Measurements from ENCODE around the gene ATG4D. TPM values are rescaled to one million over a fixed set of nuclear protein-coding genes. Genes with fewer than 3 reads are reported as not detected.
A peak's percentile ranks its signal among the peaks of the same experiment; 100 is the strongest.

The ATG4D gene
- 8.2 and 9.2 TPM in 2 replicates for total RNA-seq (2012; rRNA removed)
- 21.8 and 22.0 TPM in 2 replicates for polyA plus RNA-seq (2012; rRNA removed)
- polyA plus RNA-seq (2012; cell fraction: cytosol; rRNA removed) = 14.2 and 23.7 TPM in 2 replicates
- polyA plus RNA-seq (2012; cell fraction: nucleus; rRNA removed; ENCODE audit: low replicate concordance) = 67.7 and 136 TPM in 2 replicates
- percentile 59 among the genes with signal in this experiment for Bru-seq, nascent RNA
- percentile 57 among the genes with signal in this experiment for BruChase-seq, experiment 1, labeled RNA remaining after a 6-hour chase
- BruChase-seq, experiment 2, labeled RNA remaining after a 2-hour chase = percentile 49 among the genes with signal in this experiment
- long read RNA-seq, transcript ATG4D-201 (10 exons, 1,949 nt) = major isoform, 11 of 35 reads
- long read RNA-seq, transcript ATG4D-204 (10 exons, 1,752 nt) = minor isoform, 5 of 35 reads
- long read RNA-seq, partial matches to known transcripts = 6 of 35 reads
- long read RNA-seq, other reads (novel, unspliced or antisense) = 11 of 35 reads

GRCh38 chr19:10543420-10544241 is at the start of gene ATG4D:
Gene ATG4D (plus strand): TSS chr19:10543904. CDS start chr19:10544091, 187 bp downstream.
- in situ Hi-C loops (cut with MboI; ENCODE audit: low sequenced_read_pairs) = no loop called here
- dilution Hi-C loops (cut with HindIII; ENCODE audit: low sequenced_read_pairs, unreplicated experiment) = no loop called here
- no peak within 1 kb of the TSS; the same call in 2 of the 3 replicates for H2BK15ac ChIP-seq (ENCODE audit: low read depth, low read length)
- peak within 1 kb of the TSS; percentile 79 to 83; a peak in 3 of 4 replicates for H4K8ac ChIP-seq (ENCODE audit: low read depth in 2 of 2, low read length in 2 of 2)
- peaks cover 13% of the 10 kb centered on the region; the same call in 1 of the 2 replicates for H3K9me1 ChIP-seq (ENCODE audit: insufficient read depth, low read length)
- CTCF ChIA-PET = no interaction called here
- peak within 1 kb of the TSS; percentile 40; the same call in 1 of the 2 replicates for H3K18ac ChIP-seq (ENCODE audit: low read depth, low read length)
- H2AK9ac ChIP-seq (replicated peaks; ENCODE audit: low read depth, low read length, poor library complexity) = peak within 1 kb of the TSS; percentile 97
- H4K20me1 ChIP-seq (ENCODE audit: insufficient read depth, low read length) = peaks cover 8% of the 10 kb centered on the region
- POLR2A ChIA-PET (ENCODE audit: unreplicated experiment) = no interaction called here
- H3K79me1 ChIP-seq (ENCODE audit: low read depth in 1 of 2, low read length in 2 of 2) = peaks cover 17 to 37% of the 10 kb centered on the region in 2 experiments
- peak within 1 kb of the TSS; percentile 96 for H2AFZ ChIP-seq (replicated peaks; ENCODE audit: low read length, poor library complexity)
- ATAC-seq (ENCODE audit: low read depth) (peak; percentile 97), DNase-seq (peak; percentile 47)
- H3K4me2 ChIP-seq (ENCODE audit: low read depth, low read length) = peak within 1 kb of the TSS; percentile 96
- no peak within 1 kb of the TSS; the same call in 1 of the 2 replicates for H4K91ac ChIP-seq (ENCODE audit: insufficient read depth, low read depth, low read length)
- H2BK5ac ChIP-seq (ENCODE audit: low read depth, low read length, poor library complexity, severe bottlenecking) = peak within 1 kb of the TSS; percentile 77
- H3K56ac ChIP-seq (ENCODE audit: extremely low read depth, insufficient read depth, low read length) = peak within 1 kb of the TSS; percentile 39; the same call in 1 of the 2 replicates
- peak within 1 kb of the TSS; percentile 83 for H2AK5ac ChIP-seq (ENCODE audit: low read depth, low read length)
- BruUV-seq (replicated peaks) = no TSS peak
- H3K4ac ChIP-seq (ENCODE audit: low read depth, low read length) = peak within 1 kb of the TSS; percentile 65
- H2BK120ac ChIP-seq (ENCODE audit: low read depth, low read length) = no peak within 1 kb of the TSS
- peak within 1 kb of the TSS; percentile 66 for H3K14ac ChIP-seq (replicated peaks; ENCODE audit: low read depth, low read length)
- intact Hi-C loops (cut with micrococcal nuclease) = no loop called here
- no peaks in the 10 kb centered on the region for H3K9me3 ChIP-seq (ENCODE audit: control insufficient read depth, insufficient read depth, low read length)
- peak within 1 kb of the TSS; percentile 87 for H3K27ac ChIP-seq (ENCODE audit: insufficient read depth, low read length)
- peak; percentile 83 for TF ChIP-seq POLR2A (IDR thresholded peaks at IDR 0.05; ENCODE audit: low read depth, low read length)
- TF ChIP-seq FOS (IDR thresholded peaks at IDR 0.05; ENCODE audit: low read depth, low read length) = no peak
- peak within 1 kb of the TSS; percentile 97 for H3K4me3 ChIP-seq (ENCODE audit: insufficient read depth, low read depth, low read length)
- WGBS, 2 experiments (ENCODE audit: extremely low coverage in 2 of 2, insufficient read length in 1 of 2) = 3% methylated on average over 32 of the region's 79 CpGs; no CpG with 5 or more reads in 1 of the 2 experiments
- peak within 1 kb of the TSS; percentile 36; the same call in 1 of the 2 replicates for H4K5ac ChIP-seq (ENCODE audit: low read depth, low read length)
- H3K4me1 ChIP-seq (ENCODE audit: control insufficient read depth, insufficient read depth, low read length) = peaks cover 5% of the 10 kb centered on the region; the same call in 1 of the 2 replicates
- peak within 1 kb of the TSS; percentile 79 for H3K9ac ChIP-seq (ENCODE audit: low read depth, low read length)
- no peak within 1 kb of the TSS for H2BK20ac ChIP-seq (ENCODE audit: low read depth, low read length)
- H3K23ac ChIP-seq (ENCODE audit: low read depth, low read length) = peak within 1 kb of the TSS; percentile 51; the same call in 1 of the 2 replicates
- H3K27me3 ChIP-seq (ENCODE audit: control insufficient read depth, insufficient read depth, low read length) = peaks cover 3% of the 10 kb centered on the region
- H3K36me3 ChIP-seq (ENCODE audit: control insufficient read depth, insufficient read depth, low read length) = peaks cover 16% of the 10 kb centered on the region
